Keratinocyte (primary cell): Measurements from ENCODE around the gene MLLT3. TPM values are rescaled to one million over a fixed set of nuclear protein-coding genes. Genes with fewer than 3 reads are reported as not detected.

Experiments used
- DNase-seq: peaks from one replicate; pipeline ENCODE4 v3.0.0-alpha.2; 2011; ENCODE audit warnings: low read depth, missing footprints, low spot score
- FAIRE-seq: peaks from 2 replicates; lab custom pipeline; 2011; peaks lifted over from hg19 to GRCh38; lab: Jason Lieb, UNC
- H2AFZ ChIP-seq: 2 replicates; pipeline ENCODE4 v1.6.0; 2012; ENCODE audit warnings: low read length, control low read depth, inconsistent platforms; ENCODE audit not compliant: control insufficient read depth
- H3K27ac ChIP-seq: 2 replicates; pipeline ENCODE4 v1.5.1; 2011; ENCODE audit warnings: low read length; ENCODE audit not compliant: control insufficient read depth, insufficient read depth
- H3K27me3 ChIP-seq: 3 replicates; pipeline ENCODE4 v1.6.0; 2011; ENCODE audit warnings: low read length; ENCODE audit not compliant: control insufficient read depth, insufficient read depth; ENCODE audit errors: extremely low read depth
- H3K36me3 ChIP-seq, 2 experiments: 2 replicates in 1 of 2; 3 replicates in 1 of 2; pipeline ENCODE4 v1.5.1; 2011; ENCODE audit warnings: low read length in 2 of 2, mild to moderate bottlenecking in 1 of 2; ENCODE audit not compliant: control insufficient read depth in 2 of 2, insufficient read depth in 2 of 2; ENCODE audit errors: extremely low read depth in 1 of 2
- H3K4me1 ChIP-seq: 3 replicates; pipeline ENCODE4 v1.5.1; 2011; ENCODE audit warnings: low read length; ENCODE audit not compliant: control insufficient read depth, insufficient read depth; ENCODE audit errors: extremely low read depth
- H3K4me2 ChIP-seq: 3 replicates; pipeline ENCODE4 v1.6.0; 2011; ENCODE audit warnings: low read depth, low read length; ENCODE audit not compliant: control insufficient read depth, insufficient read depth; ENCODE audit errors: extremely low read depth
- H3K4me3 ChIP-seq, 3 experiments: fragments of 200-600 bp in 1 of 3; sonication (generic) in 1 of 3; 2 replicates in 2 of 3; 3 replicates in 1 of 3; pipeline ENCODE4 v1.5.1; 2011 to 2016; ENCODE audit warnings: low read length in 3 of 3, mild to moderate bottlenecking in 3 of 3, control low read depth in 2 of 3, inconsistent platforms in 1 of 3, low read depth in 1 of 3, mixed read lengths in 1 of 3, mixed run types in 1 of 3, moderate library complexity in 1 of 3; ENCODE audit not compliant: control insufficient read depth in 2 of 3, insufficient read depth in 2 of 3; ENCODE audit errors: extremely low read depth in 1 of 3
- H3K79me2 ChIP-seq: 2 replicates; pipeline ENCODE4 v1.6.0; 2012; ENCODE audit warnings: low read length; ENCODE audit not compliant: control insufficient read depth, insufficient read depth
- H3K9ac ChIP-seq: 3 replicates; pipeline ENCODE4 v1.6.0; 2011; ENCODE audit warnings: low read length; ENCODE audit not compliant: control insufficient read depth, insufficient read depth; ENCODE audit errors: extremely low read depth
- H3K9me1 ChIP-seq: 3 replicates; pipeline ENCODE4 v1.6.0; 2011; ENCODE audit warnings: low read length; ENCODE audit not compliant: control insufficient read depth, insufficient read depth; ENCODE audit errors: extremely low read depth
- H3K9me3 ChIP-seq: 2 replicates; pipeline ENCODE4 v1.5.1; 2012; ENCODE audit warnings: low read depth, low read length; ENCODE audit not compliant: control insufficient read depth
- H4K20me1 ChIP-seq: 3 replicates; pipeline ENCODE4 v1.6.0; 2011; ENCODE audit warnings: low read length; ENCODE audit not compliant: control insufficient read depth, insufficient read depth; ENCODE audit errors: extremely low read depth
- CTCF ChIP-seq, 3 experiments: IDR thresholded peaks in 1 of 3; conservative IDR thresholded peaks in 1 of 3; optimal IDR thresholded peaks in 1 of 3; 2 replicates in 2 of 3; 3 replicates in 1 of 3; pipeline versions ENCODE3 to v1.5.1; 2011; ENCODE audit warnings: low read length in 3 of 3, mild to moderate bottlenecking in 3 of 3, moderate library complexity in 2 of 3, control low read depth in 1 of 3, inconsistent platforms in 1 of 3; ENCODE audit not compliant: insufficient read depth in 2 of 3; ENCODE audit errors: extremely low read depth in 1 of 3
- EZH2 ChIP-seq: IDR thresholded peaks from one replicate; pipeline ENCODE4 v1.6.1; 2012; ENCODE audit warnings: inconsistent platforms, mild to moderate bottlenecking, low read length, moderate library complexity
- dilution Hi-C: fragments of 300-500 bp; cut with MboI; formaldehyde crosslinking; loops from one replicate; pipeline ENCODE4 v1.7.0; 2020; ENCODE audit warnings: low sequenced_read_pairs; ENCODE audit not compliant: extremely low pct_ligation_motif_present
- polyA plus RNA-seq, 5 experiments: library from polyadenylated mRNA; depleted of rRNA in 3 of 5; stranded (reverse) in 3 of 5; stranded (forward) in 1 of 5; unstranded in 1 of 5; fragments of >200 nt; gene quantifications; 1 replicate in 1 of 5; 2 replicates in 3 of 5; 3 replicates in 1 of 5; pipeline versions ENCODE4 v1.2.1 to v1.2.3, GENCODE V29; 2011 to 2012; ENCODE audit warnings: missing spikeins in 2 of 5, low read depth in 1 of 5, low replicate concordance in 1 of 5

Gene MLLT3
- polyA plus RNA-seq, 1 donor (not counting 4 experiments of a cell fraction or from before 2014, with no cell fraction given), result 17.0 TPM

GRCh38 chr9:20513126-20513913 is 109.0 kb downstream of the MLLT3 start:
- FAIRE-seq (no peak), DNase-seq (no peak)
- no peaks in the 10 kb centered on the region for H3K36me3 ChIP-seq

GRCh38 chr9:20512636-20513035 is 109.7 kb downstream of the MLLT3 start:
- H2AFZ ChIP-seq, result no peak overlapping the region
- H3K4me3 ChIP-seq, result no peak overlapping the region
- no peak overlapping the region for H3K4me2 ChIP-seq
- H4K20me1 ChIP-seq, result no peaks in the 10 kb centered on the region
- H3K79me2 ChIP-seq, result no peaks in the 10 kb centered on the region
- H3K4me1 ChIP-seq, result peaks cover 9% of the 10 kb centered on the region
- H3K9me1 ChIP-seq, result no peaks in the 10 kb centered on the region
- FAIRE-seq (no peak), DNase-seq (no peak)
- dilution Hi-C loops, result no loop called here
- no peak overlapping the region for H3K9ac ChIP-seq
- H3K27ac ChIP-seq, result no peak overlapping the region
- H3K9me3 ChIP-seq, result no peaks in the 10 kb centered on the region
- H3K27me3 ChIP-seq, result no peaks in the 10 kb centered on the region
- TF ChIP-seq CTCF (optimal IDR thresholded peaks at IDR 0.05 in 1 of 3, IDR thresholded peaks at IDR 0.05 in 1 of 3, conservative IDR thresholded peaks at IDR 0.05 in 1 of 3; ENCODE audit: extremely low read depth in 1 of 3, insufficient read depth in 2 of 3, low read length in 3 of 3) (no peak), EZH2 (no peak)
- no peaks in the 10 kb centered on the region for H3K36me3 ChIP-seq

More at GRCh38 chr9:20513126-20513913, 109.0 kb downstream of the MLLT3 start:
- Histone ChIP-seq H3K4me1 (peaks cover 9% of the 10 kb centered on the region), H3K27me3 (no peaks in the 10 kb centered on the region), H2AFZ (no peak overlapping the region), H3K9ac (no peak overlapping the region), H3K9me1 (no peaks in the 10 kb centered on the region), H3K4me3 (no peak overlapping the region), H3K27ac (no peak overlapping the region), H3K9me3 (no peaks in the 10 kb centered on the region), H3K4me2 (no peak overlapping the region), H3K79me2 (no peaks in the 10 kb centered on the region), H4K20me1 (no peaks in the 10 kb centered on the region)
- TF ChIP-seq EZH2 (no peak), CTCF (optimal IDR thresholded peaks at IDR 0.05 in 1 of 3, IDR thresholded peaks at IDR 0.05 in 1 of 3, conservative IDR thresholded peaks at IDR 0.05 in 1 of 3; ENCODE audit: extremely low read depth in 1 of 3, insufficient read depth in 2 of 3, low read length in 3 of 3) (no peak)
- dilution Hi-C loops, result no loop called here
